GM13977 (cell line): ENCODE data around the gene DPM2.

Experiments
- DNase-seq: peaks from one replicate; pipeline ENCODE4 v3.0.0; 2012; ENCODE audit warnings: low spot score
- in situ Hi-C: fragments of 300-500 bp; cut with MboI; formaldehyde crosslinking; loops from one replicate; pipeline ENCODE4 v1.12.0; 2022; ENCODE audit warnings: low sequenced_read_pairs, low pct_unique_long_range_greater_than_20kb, mixed read lengths, inconsistent platforms; ENCODE audit not compliant: unreplicated experiment
- TF ChIP-seq, protein P1 (sequence below): IDR thresholded peaks from 2 replicates; pipeline ENCODE4 v1.5.1; 2012; ENCODE audit warnings: mild to moderate bottlenecking, control low read depth; ENCODE audit not compliant: insufficient read depth; ENCODE audit errors: extremely low read depth, missing control alignments

DPM2 gene

DNA sequence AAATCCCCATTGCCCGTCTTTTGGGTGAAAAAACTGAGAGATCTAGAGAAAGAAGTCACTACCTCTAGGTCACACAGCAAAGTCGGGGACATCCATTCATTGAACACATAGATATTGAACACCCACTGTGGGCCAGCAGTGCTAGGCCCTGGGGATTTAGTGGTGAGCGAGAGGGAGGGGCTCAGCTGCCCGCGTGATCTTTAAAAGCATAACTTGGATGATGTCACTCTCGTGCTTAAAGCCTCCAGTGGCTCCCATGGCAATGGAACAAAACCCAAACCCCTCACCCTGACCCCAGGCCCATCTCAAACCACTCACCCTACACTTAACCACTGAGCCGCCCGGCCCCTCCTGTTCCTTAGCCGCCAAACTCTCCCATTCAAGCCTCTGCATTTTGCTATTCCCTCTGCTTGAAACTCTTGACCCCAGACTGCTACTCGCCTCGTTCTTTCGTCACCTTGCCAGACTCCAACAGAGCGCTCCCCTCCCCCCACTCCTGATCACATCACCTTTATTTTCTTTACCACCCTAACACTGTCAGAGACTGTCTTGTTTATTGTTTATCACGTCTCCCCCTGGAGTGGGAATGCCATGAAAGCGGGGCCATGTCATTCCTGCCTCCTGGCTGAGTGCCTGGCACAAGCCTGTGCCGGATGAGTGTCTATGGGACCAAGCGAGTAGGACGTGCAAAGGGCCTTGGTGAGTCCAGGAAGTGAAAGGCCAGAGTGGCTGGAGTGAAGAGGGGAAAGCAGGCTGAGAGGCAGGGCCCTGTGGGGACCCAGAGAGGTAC lies 6.4 kb downstream of the DPM2 start:
- TF ChIP-seq, protein P1, sequence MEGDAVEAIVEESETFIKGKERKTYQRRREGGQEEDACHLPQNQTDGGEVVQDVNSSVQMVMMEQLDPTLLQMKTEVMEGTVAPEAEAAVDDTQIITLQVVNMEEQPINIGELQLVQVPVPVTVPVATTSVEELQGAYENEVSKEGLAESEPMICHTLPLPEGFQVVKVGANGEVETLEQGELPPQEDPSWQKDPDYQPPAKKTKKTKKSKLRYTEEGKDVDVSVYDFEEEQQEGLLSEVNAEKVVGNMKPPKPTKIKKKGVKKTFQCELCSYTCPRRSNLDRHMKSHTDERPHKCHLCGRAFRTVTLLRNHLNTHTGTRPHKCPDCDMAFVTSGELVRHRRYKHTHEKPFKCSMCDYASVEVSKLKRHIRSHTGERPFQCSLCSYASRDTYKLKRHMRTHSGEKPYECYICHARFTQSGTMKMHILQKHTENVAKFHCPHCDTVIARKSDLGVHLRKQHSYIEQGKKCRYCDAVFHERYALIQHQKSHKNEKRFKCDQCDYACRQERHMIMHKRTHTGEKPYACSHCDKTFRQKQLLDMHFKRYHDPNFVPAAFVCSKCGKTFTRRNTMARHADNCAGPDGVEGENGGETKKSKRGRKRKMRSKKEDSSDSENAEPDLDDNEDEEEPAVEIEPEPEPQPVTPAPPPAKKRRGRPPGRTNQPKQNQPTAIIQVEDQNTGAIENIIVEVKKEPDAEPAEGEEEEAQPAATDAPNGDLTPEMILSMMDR = no peak
- in situ Hi-C loops = no loop called here
- peak; percentile 79 for DNase-seq

DNA sequence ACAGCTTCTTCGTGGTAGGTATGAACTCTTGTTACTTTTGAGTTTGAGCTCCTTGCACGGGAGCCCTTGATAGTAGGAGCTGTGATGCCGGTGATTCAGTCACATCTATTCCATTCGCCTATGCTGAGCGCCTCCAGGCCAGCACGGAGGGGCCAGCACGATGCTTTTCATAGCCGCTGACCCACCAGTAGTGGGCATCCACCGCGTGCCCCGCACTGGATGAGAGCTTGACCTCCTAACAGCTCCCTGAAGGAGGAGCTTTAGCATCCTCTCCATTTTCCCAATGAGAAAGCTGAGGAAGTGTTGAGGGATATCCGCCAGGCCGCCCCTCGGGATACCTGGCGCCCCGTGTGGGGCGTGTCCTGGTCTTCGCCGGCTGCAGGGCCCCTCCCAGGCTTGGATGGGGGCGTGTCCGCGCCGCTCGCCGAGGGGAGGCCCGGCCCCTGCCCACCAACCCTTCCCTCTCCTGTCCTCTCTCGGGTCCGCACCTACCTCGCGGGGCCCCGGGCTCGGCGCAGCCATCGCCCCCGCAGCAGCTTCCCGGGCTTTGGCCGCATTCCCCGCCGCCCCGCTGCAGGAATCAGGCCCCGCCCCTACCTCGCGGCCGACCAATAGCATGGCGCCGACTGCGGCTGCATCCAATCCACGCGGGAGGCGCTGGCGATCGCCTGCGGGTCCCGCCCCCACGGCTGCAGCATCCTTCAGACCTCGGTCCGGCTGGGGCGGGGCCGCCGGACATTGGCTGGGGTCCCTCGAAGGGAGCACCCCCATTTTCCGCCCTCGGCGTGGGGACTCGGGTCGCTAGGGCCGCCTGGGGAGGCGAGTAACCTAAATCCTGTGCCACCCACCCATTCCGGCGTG lies 7.2 kb downstream of the DPM2 start, which contains the start of gene PIP5KL1:
Gene PIP5KL1 (minus strand): TSS at position 547 of the 861 bp plus-strand sequence. CDS start 25 bp downstream, at position 522.
- peak; percentile 97 for DNase-seq
- TF ChIP-seq, protein P1 = no peak
- in situ Hi-C loops = no loop called here

DNA sequence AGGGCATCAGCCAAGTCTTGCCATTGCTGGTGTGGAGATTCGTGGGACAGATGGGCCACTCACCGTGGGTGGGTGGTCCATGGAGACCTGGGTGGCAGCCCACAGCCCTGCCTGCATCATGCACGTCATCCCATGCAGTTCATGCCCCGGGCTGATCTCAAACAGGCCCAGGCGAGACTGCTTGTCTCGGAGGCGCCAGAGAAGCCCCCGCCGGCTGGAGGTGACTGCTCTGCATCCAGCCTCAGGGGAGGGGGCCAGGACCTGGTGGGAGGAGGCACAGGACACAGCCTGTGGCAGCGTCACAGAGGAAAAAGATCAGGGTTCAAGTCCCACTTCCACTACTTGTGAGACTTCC lies 8.1 kb downstream of the DPM2 start:
- TF ChIP-seq, protein P1 = no peak
- no peak for DNase-seq
- in situ Hi-C loops = no loop called here

DNA sequence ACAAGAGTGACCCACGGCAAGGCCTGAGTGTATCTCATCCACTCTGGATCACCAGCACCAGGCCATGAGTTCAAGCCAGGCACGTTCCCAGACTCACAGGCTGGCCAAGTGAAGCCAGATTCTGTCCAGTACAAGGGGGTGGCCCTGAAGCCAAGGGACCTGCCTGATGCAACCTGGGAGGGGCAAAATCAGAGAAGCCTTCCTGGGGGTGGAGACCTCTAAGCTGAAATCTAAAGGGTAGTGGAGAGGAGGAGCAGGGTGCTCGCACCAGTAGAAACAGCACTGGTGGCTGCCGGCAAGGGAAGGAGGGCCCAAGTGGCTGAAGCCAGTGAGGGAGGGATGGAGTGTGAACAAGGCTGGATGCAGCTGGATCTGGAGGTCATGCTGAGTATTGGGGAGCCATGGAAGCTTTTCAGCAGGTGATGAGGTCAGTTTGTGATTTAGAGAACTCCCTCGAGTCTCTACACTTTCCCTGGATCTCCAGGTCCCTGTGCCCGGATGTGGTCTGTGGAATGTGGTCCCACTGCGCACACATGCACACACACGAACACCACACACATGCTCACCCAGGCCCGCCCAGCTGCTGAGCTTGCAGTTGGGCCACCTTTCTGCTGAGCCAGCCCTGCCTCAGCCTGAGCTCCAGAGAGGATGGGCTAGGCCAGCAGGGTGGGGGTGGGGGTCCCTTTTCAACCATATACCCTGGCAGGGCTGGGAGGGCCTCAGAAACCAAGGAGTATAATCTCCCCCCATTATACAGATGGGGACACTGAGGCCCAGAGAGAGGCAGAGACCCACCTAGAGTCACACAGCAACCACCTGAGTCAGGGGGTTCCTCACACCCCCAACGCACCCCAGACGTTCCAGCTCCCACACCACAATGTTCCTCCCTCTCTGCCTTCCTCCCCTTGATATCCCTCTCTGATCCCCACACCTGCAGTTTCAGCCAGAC lies 8.7 kb downstream of the DPM2 start:
- TF ChIP-seq, protein P1 = no peak
- DNase-seq = no peak
- in situ Hi-C loops = no loop called here

DNA sequence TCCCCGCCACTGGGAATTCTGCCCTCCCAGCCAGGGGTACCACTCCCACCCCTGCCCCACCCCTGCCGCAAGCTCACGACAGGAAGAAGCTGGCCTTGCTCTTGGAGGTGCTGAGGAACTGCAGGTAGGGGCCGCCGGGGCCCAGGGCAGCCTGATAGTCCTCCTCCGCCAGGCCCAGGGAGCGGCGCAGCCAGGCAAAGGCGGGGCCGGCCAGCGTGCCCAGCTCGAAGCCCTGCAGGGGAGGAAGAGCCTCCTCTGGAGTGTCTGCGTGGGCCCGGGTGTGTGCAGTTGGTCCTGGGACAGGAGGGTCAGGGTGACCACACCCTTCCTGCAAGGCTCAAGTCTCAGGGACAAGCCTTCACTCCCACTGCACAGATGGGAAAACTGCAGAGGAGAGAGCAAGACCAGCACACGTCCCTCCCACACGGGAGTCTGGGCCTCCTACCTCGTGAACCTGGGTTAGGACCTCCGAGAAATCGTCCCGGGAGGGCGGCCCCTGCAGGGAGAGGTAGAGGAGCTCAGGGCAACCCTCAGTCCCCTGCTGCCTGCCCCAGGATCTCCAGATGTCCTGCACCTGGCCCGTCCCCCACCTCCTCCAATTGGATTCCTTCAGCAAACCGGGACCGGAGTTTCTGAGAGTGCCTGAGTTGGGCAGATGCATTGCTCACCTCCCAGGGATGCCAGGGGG lies 9.5 kb downstream of the DPM2 start:
- TF ChIP-seq, protein P1 = no peak
- no peak for DNase-seq
- in situ Hi-C loops = no loop called here
